Upper lobe of left lung (tissue), 6 donors: ENCODE measurements around the gene DMC1. TPM values are rescaled to one million over a fixed set of nuclear protein-coding genes. Genes with fewer than 3 reads are reported as not detected.
"Not testable (repeated sequence)": the region's sequence is repeated elsewhere in the genome, so short reads cannot be mapped to it uniquely, and the experiment has no call there.

Experiments
- ATAC-seq, 2 donors: fragments of 200-7000 bp; cut with Tn5 transposase; one replicate each; pipeline ENCODE4 v1.9.1; 2022; ENCODE audit warnings: mild to moderate bottlenecking in 2 of 2, moderate library complexity in 2 of 2; ENCODE audit not compliant: low FRiP score in 2 of 2
- DNase-seq, 2 donors: peaks; one replicate each; pipeline ENCODE4 v3.0.0-alpha.2; 2019 to 2020
- H3K27ac ChIP-seq, 4 donors: fragments of 200-600 bp; sonication (generic); one replicate each; pipeline ENCODE4 v1.5.1; 2016 to 2019
- H3K27me3 ChIP-seq, 4 donors: fragments of 200-600 bp; sonication (generic); one replicate each; pipeline ENCODE4 v1.5.1; 2017 to 2019
- H3K36me3 ChIP-seq, 4 donors: fragments of 200-600 bp; sonication (generic); one replicate each; pipeline ENCODE4 v1.5.1; 2016 to 2019
- H3K4me1 ChIP-seq, 4 donors: fragments of 200-600 bp; sonication (generic); one replicate each; pipeline ENCODE4 v1.5.1; 2018 to 2019
- H3K4me3 ChIP-seq, 4 donors: fragments of 200-600 bp; sonication (generic); one replicate each; pipeline ENCODE4 v1.5.1; 2017 to 2019; ENCODE audit warnings: mild to moderate bottlenecking in 2 of 4, moderate library complexity in 1 of 4
- H3K9me3 ChIP-seq, 4 donors: fragments of 200-600 bp; sonication (generic); one replicate each; pipeline ENCODE4 v1.5.1; 2018 to 2019
- EP300 ChIP-seq, 4 donors: sonication (generic); formaldehyde crosslinking; IDR thresholded peaks; one replicate each; pipeline ENCODE4 v1.5.1; 2017; ENCODE audit warnings: antibody characterized with exemption in 4 of 4, control low read depth in 2 of 4
- POLR2A ChIP-seq, 4 donors: fragments of 450-650 bp; IDR thresholded peaks; one replicate each; pipeline ENCODE4 v1.5.1; 2016 to 2017; ENCODE audit warnings: antibody characterized with exemption in 4 of 4, mild to moderate bottlenecking in 2 of 4
- POLR2AphosphoS5 ChIP-seq, 2 donors: sonication (generic); formaldehyde crosslinking; IDR thresholded peaks; one replicate each; pipeline ENCODE4 v1.5.1; 2017; ENCODE audit warnings: antibody characterized with exemption in 2 of 2
- WGBS, 2 donors: methylation state at CpG; one replicate each; pipeline ENCODE4 v1.1.5; 2017 to 2018; 5-methylcytosine and 5-hydroxymethylcytosine counted together
- total RNA-seq, 6 donors: library from RNA; depleted of rRNA in 4 of 6; stranded (reverse); fragments of >200 nt in 4 of 6; gene quantifications; one replicate each; pipeline versions ENCODE4 v1.1.0 to v1.2.1, GENCODE V29; 2016 to 2021
- TF ChIP-seq, protein P1 (sequence below), 6 experiments: fragments of 450-650 bp in 4 of 6; fragments of 200-600 bp in 2 of 6; sonication (generic) in 2 of 6; IDR thresholded peaks; one replicate each; pipeline ENCODE4 v1.5.1; 2016 to 2019; ENCODE audit warnings: antibody characterized with exemption in 6 of 6
- donor health status: DM: no; HTN: no; CAD: no; lungs with moderate emphysema.
- donor health status: DM: no; HTN: yes; CAD: no; lungs with severe emphysema.

DMC1 gene
- total RNA-seq, 6 donors from 2014 or later = 0.33 to 12.3 (median 1.2) TPM

DNA sequence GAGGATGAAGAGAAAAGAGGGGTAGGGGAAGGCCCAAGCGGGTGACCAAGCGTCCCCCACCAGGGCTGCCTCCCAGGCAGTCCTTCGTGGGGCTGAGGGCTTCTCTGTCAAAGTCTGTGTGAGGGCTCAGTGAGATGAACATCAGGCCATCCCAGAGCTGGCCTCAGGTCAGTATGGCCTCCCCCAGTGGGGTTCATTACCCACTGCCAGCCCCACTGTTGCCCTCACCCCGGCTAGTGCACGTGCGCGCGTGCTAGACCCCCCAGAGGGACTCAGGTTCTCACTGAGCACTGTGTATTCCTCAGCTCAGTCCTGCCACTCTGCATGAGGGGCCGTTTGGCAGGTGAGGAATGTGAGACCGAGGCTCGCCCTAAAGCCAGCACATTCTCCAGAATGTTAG is 98.7 kb downstream of the DMC1 start:
- no peaks in the 10 kb centered on the region for H3K27me3 ChIP-seq
- TF ChIP-seq, protein P1, sequence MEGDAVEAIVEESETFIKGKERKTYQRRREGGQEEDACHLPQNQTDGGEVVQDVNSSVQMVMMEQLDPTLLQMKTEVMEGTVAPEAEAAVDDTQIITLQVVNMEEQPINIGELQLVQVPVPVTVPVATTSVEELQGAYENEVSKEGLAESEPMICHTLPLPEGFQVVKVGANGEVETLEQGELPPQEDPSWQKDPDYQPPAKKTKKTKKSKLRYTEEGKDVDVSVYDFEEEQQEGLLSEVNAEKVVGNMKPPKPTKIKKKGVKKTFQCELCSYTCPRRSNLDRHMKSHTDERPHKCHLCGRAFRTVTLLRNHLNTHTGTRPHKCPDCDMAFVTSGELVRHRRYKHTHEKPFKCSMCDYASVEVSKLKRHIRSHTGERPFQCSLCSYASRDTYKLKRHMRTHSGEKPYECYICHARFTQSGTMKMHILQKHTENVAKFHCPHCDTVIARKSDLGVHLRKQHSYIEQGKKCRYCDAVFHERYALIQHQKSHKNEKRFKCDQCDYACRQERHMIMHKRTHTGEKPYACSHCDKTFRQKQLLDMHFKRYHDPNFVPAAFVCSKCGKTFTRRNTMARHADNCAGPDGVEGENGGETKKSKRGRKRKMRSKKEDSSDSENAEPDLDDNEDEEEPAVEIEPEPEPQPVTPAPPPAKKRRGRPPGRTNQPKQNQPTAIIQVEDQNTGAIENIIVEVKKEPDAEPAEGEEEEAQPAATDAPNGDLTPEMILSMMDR (IDR thresholded peaks at IDR 0.05) = no peak
- TF ChIP-seq EP300 (IDR thresholded peaks at IDR 0.05) (no peak), POLR2A (IDR thresholded peaks at IDR 0.05) (no peak), POLR2AphosphoS5 (IDR thresholded peaks at IDR 0.05) (no peak)
- DNase-seq (no peak), ATAC-seq (no peak)
- H3K36me3 ChIP-seq = no peaks in the 10 kb centered on the region
- WGBS, 2 donors = 90 to 93% methylated on average over 6 to 8 of the region's 11 CpGs
- peaks cover 15 to 19% (median 16%) of the 10 kb centered on the region in 4 donors for H3K4me1 ChIP-seq
- H3K27ac ChIP-seq = no peak overlapping the region
- H3K9me3 ChIP-seq = no peaks in the 10 kb centered on the region
- H3K4me3 ChIP-seq = no peak overlapping the region

DNA sequence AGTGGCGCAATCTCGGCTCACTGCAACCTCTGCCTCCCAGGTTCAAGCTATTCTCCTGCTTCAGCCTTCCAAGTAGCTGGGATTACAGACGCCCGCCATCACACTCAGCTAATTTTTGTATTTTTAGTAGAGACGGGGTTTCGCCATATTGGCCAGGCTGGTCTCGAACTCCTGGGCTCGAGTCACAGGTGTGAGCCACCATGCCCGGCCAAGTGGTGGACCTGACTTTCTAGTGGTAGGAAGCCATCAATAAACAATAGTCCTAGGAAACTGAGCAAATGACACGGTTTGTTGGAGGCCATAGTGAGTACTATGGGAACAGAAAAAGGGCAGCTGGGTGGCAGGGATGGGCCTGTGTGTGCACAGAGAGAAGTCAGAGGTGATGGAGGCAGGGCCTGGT is 99.8 kb downstream of the DMC1 start:
- ATAC-seq, H3K36me3 ChIP-seq, DNase-seq, H3K9me3 ChIP-seq, H3K27ac ChIP-seq, H3K4me3 ChIP-seq, H3K27me3 ChIP-seq: not testable (repeated sequence)
- H3K4me1 ChIP-seq = peaks cover 15 to 19% (median 16%) of the 10 kb centered on the region in 4 donors
- 94 to 97% methylated on average over 9 to 10 of the region's 10 CpGs for WGBS, 2 donors

DNA sequence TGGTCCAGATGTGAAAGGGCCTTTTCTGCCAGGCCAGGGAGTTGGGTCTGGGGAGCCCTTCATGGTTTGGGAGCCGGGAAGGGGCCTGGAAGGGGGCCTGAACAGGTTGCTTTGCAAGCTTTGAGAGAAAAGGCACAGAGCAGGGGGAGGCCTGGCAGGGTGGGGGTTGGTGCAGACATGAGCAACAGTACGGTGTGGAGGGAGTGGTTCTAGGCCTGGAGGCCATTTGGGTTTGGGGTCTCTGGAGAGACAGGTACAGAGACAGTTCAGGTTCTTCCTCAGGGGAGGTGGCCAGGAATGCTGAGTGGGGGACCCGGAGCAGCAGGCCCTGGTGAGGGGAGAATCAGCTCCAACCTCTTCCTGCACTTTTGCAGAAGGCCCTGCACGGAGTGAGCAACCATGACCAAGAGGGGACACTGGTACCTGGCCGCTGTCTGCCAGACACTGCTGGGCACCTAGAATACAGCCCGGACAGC is 100.6 kb downstream of the DMC1 start:
- Histone ChIP-seq H3K4me1 (peaks cover 15 to 19% (median 16%) of the 10 kb centered on the region in 4 donors), H3K4me3 (no peak overlapping the region), H3K27ac (no peak overlapping the region), H3K36me3 (no peaks in the 10 kb centered on the region), H3K27me3 (no peaks in the 10 kb centered on the region), H3K9me3 (no peaks in the 10 kb centered on the region)
- TF ChIP-seq, protein P1 (IDR thresholded peaks at IDR 0.05) = no peak
- TF ChIP-seq POLR2A (IDR thresholded peaks at IDR 0.05) = no peak
- no peak for TF ChIP-seq POLR2AphosphoS5 (IDR thresholded peaks at IDR 0.05)
- no peak for TF ChIP-seq EP300 (IDR thresholded peaks at IDR 0.05)
- 95 to 97% methylated on average over 6 of the region's 6 CpGs for WGBS, 2 donors
- no peak for DNase-seq
- no peak for ATAC-seq

Other genes starting within 250 kb of the DMC1 start
- not detected for gene KCNJ4, start 115.0 kb downstream of the DMC1 start, total RNA-seq
- 10 to 100 TPM in 2 of 6 donors, 1 to 10 TPM in 4; 7.3 to 14.2 (median 9.7) TPM for gene KDELR3, start 102.1 kb downstream of the DMC1 start, total RNA-seq
- 1,000 to 10,000 TPM in 2 of 6 donors, 100 to 1,000 TPM in 4; 428 to 2,078 (median 621) TPM for gene DDX17, start 63.9 kb downstream of the DMC1 start, total RNA-seq
- 10 to 100 TPM in 3 of 6 donors, 1 to 10 TPM in 2, under 1 TPM in 1; 0.49 to 21.3 (median 8.3) TPM for gene FAM227A, start 86.2 kb upstream of the DMC1 start, total RNA-seq
- 10 to 100 TPM; 15.8 to 30.3 (median 23.5) TPM for gene CBY1, start 86.5 kb upstream of the DMC1 start, total RNA-seq
- gene TOMM22, start 111.8 kb upstream of the DMC1 start, total RNA-seq = 10 to 100 TPM in 5 of 6 donors, 1 to 10 TPM in 1; 9.4 to 60.3 (median 24.1) TPM
- 10 to 100 TPM; 47.1 to 84.8 (median 67.3) TPM for gene JOSD1, start 130.8 kb upstream of the DMC1 start, total RNA-seq
- gene GTPBP1, start 135.8 kb upstream of the DMC1 start, total RNA-seq = 100 to 1,000 TPM in 2 of 6 donors, 10 to 100 TPM in 4; 57.9 to 176 (median 73.6) TPM
- gene SUN2, start 185.8 kb upstream of the DMC1 start, total RNA-seq = 100 to 1,000 TPM; 191 to 436 (median 275) TPM
- gene DNAL4, start 224.0 kb upstream of the DMC1 start, total RNA-seq = 10 to 100 TPM; 14.7 to 23.7 (median 20.2) TPM